ENCODE data around the gene CIAO1. TPM values are rescaled to one million over a fixed set of nuclear protein-coding genes. Genes with fewer than 3 reads are reported as not detected.

CIAO1 gene
- total and polyA plus RNA-seq, 2 donors (not counting 1 experiment from before 2014, with no cell fraction given) = 57.4 to 101 TPM

DNA sequence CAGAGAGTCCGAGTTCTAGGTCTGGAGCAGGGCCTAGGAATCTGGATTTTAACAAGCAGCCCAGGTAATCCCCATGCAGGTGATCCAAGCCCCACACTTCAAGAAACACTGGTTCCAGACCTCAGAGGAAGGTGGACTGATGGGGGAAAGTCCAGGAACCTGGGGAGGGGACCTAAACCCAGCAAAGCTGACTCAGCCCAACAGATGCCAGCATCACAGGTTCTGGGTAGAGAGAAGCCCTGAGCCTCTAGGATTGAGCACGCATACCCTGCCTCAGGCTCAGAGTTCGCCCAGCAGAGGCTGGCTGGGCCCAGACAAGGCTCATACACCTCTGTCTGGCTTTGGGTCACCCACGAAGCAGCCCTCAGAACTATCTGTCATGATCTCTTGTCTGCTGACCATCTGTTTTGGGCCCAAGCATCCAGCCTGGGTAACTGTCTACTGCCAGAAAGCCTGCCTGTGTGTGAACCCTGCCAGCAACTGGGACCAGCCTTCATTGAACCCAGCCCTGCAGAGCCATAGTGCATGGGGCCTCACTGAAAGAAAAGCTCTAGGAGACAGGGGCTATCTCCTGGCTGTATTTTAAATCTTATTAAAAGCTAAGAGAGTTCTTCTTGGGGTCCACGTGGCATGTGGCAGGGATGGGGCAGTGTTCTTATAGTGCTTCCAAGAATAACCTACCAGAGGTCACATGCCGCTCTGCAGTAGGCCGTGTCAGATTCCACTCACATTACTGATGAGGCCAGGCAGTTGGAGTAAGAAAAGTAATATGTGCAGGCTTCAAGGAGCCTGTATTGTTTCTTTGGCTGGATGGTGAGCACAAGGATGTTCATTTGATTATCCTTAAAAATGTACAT lies 7.6 kb upstream of the CIAO1 start:
- H3K36me3 ChIP-seq (ENCODE audit: control insufficient read depth, insufficient read depth, low read length) = peaks cover 11% of the 10 kb centered on the region
- H3K27me3 ChIP-seq (ENCODE audit: control insufficient read depth, insufficient read depth, low read length) = no peaks in the 10 kb centered on the region
- no peak overlapping the region for H3K9ac ChIP-seq (ENCODE audit: insufficient read depth, low read length)
- no peak overlapping the region for H3K4me2 ChIP-seq (ENCODE audit: extremely low read depth, insufficient read depth, low read length)
- H2AFZ ChIP-seq (ENCODE audit: low read length) = no peak overlapping the region
- no peak overlapping the region for H3K27ac ChIP-seq (ENCODE audit: insufficient read depth, low read length)
- H4K20me1 ChIP-seq (ENCODE audit: control insufficient read depth, extremely low read depth, insufficient read depth, low read length) = no peaks in the 10 kb centered on the region
- DNase-seq (ENCODE audit: low read depth in 2 of 2) = peak in 1 of 2 donors; percentile 29
- peaks cover 23% of the 10 kb centered on the region for H3K4me1 ChIP-seq (ENCODE audit: control insufficient read depth, extremely low read depth, insufficient read depth, low read length)
- no peak overlapping the region for H3K4me3 ChIP-seq (replicated peaks in 1 of 4; ENCODE audit: control extremely low read depth in 1 of 4, insufficient read depth in 1 of 4, low read depth in 3 of 4, low read length in 4 of 4)
- TF ChIP-seq CTCF (conservative IDR thresholded peaks at IDR 0.05 in 1 of 2, IDR thresholded peaks at IDR 0.05 in 1 of 2; ENCODE audit: low read depth in 1 of 2, low read length in 2 of 2) (no peak), EZH2 (IDR thresholded peaks at IDR 0.05; ENCODE audit: low read length, missing control alignments) (no peak)
- no peaks in the 10 kb centered on the region for H3K9me3 ChIP-seq (ENCODE audit: control insufficient read depth, insufficient read depth, low read depth, low read length)
- peaks cover 35% of the 10 kb centered on the region for H3K79me2 ChIP-seq (ENCODE audit: control insufficient read depth, insufficient read depth, low read length)

DNA sequence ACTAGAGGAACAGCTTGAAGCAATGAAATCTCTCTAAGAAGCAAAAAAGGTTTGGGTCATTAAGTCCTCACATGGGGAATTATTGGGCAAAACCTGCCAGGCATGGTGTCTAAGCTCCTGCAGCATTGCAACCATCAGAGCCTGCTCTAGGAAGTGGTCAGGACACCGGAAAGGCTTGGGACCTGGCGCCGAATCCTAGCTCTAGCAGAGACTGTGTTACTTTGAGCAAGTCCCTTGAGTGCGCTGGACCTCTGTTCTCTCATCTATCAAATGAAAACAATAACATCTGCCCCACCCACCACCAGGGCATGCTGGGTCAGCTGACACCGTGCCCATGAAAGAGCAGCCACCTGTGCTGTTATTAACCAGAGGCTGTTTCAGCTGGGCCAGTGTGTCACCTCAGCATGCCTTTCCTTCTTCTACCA lies 6.5 kb upstream of the CIAO1 start:
- Histone ChIP-seq H3K4me3 (replicated peaks in 1 of 4; ENCODE audit: control extremely low read depth in 1 of 4, insufficient read depth in 1 of 4, low read depth in 3 of 4, low read length in 4 of 4) (no peak overlapping the region), H3K4me2 (ENCODE audit: extremely low read depth, insufficient read depth, low read length) (no peak overlapping the region), H3K9ac (ENCODE audit: insufficient read depth, low read length) (no peak overlapping the region), H2AFZ (ENCODE audit: low read length) (no peak overlapping the region), H4K20me1 (ENCODE audit: control insufficient read depth, extremely low read depth, insufficient read depth, low read length) (no peaks in the 10 kb centered on the region), H3K79me2 (ENCODE audit: control insufficient read depth, insufficient read depth, low read length) (peaks cover 46% of the 10 kb centered on the region), H3K9me3 (ENCODE audit: control insufficient read depth, insufficient read depth, low read depth, low read length) (no peaks in the 10 kb centered on the region), H3K27ac (ENCODE audit: insufficient read depth, low read length) (no peak overlapping the region), H3K27me3 (ENCODE audit: control insufficient read depth, insufficient read depth, low read length) (no peaks in the 10 kb centered on the region), H3K36me3 (ENCODE audit: control insufficient read depth, insufficient read depth, low read length) (peaks cover 8% of the 10 kb centered on the region), H3K4me1 (ENCODE audit: control insufficient read depth, extremely low read depth, insufficient read depth, low read length) (peaks cover 32% of the 10 kb centered on the region)
- no peak for DNase-seq (ENCODE audit: low read depth in 2 of 2)
- TF ChIP-seq CTCF (conservative IDR thresholded peaks at IDR 0.05 in 1 of 2, IDR thresholded peaks at IDR 0.05 in 1 of 2; ENCODE audit: low read depth in 1 of 2, low read length in 2 of 2) (no peak), EZH2 (IDR thresholded peaks at IDR 0.05; ENCODE audit: low read length, missing control alignments) (no peak)

- TF ChIP-seq CTCF (conservative IDR thresholded peaks at IDR 0.05 in 1 of 2, IDR thresholded peaks at IDR 0.05 in 1 of 2; ENCODE audit: low read depth in 1 of 2, low read length in 2 of 2) = peak; percentile 26 to 48
- no peak for TF ChIP-seq EZH2 (IDR thresholded peaks at IDR 0.05; ENCODE audit: low read length, missing control alignments)
These were observed 5.4 kb upstream of the CIAO1 start for GRCh38 chr2:96260387-96261260.

More at GRCh38 chr2:96260387-96261260, 5.4 kb upstream of the CIAO1 start:
- Histone ChIP-seq H3K4me3 (replicated peaks in 1 of 4; ENCODE audit: control extremely low read depth in 1 of 4, insufficient read depth in 1 of 4, low read depth in 3 of 4, low read length in 4 of 4) (peak overlapping the region in 1 of 4 experiments; percentile 11), H2AFZ (ENCODE audit: low read length) (no peak overlapping the region), H3K36me3 (ENCODE audit: control insufficient read depth, insufficient read depth, low read length) (no peaks in the 10 kb centered on the region), H3K27ac (ENCODE audit: insufficient read depth, low read length) (peak overlapping the region; percentile 22), H3K4me1 (ENCODE audit: control insufficient read depth, extremely low read depth, insufficient read depth, low read length) (peaks cover 32% of the 10 kb centered on the region), H3K9me3 (ENCODE audit: control insufficient read depth, insufficient read depth, low read depth, low read length) (no peaks in the 10 kb centered on the region), H3K4me2 (ENCODE audit: extremely low read depth, insufficient read depth, low read length) (peak overlapping the region; percentile 34), H3K9ac (ENCODE audit: insufficient read depth, low read length) (no peak overlapping the region), H3K79me2 (ENCODE audit: control insufficient read depth, insufficient read depth, low read length) (peaks cover 55% of the 10 kb centered on the region), H4K20me1 (ENCODE audit: control insufficient read depth, extremely low read depth, insufficient read depth, low read length) (no peaks in the 10 kb centered on the region), H3K27me3 (ENCODE audit: control insufficient read depth, insufficient read depth, low read length) (no peaks in the 10 kb centered on the region)
- peak; percentile 87 to 92 for DNase-seq (ENCODE audit: low read depth in 2 of 2)
